ES-I3 (cell line): ENCODE results near the gene CCDC121.
"Not testable (repeated sequence)": the region's sequence is repeated elsewhere in the genome, so short reads cannot be mapped to it uniquely, and the experiment has no call there.

Source experiments
- H3K36me3 ChIP-seq: 2 replicates; pipeline ENCODE4 v1.6.1; 2013; ENCODE audit warnings: mild to moderate bottlenecking, low read length, control low read depth, moderate library complexity; ENCODE audit not compliant: insufficient read depth
- H3K4me1 ChIP-seq: 2 replicates; pipeline ENCODE4 v1.6.1; 2013; ENCODE audit warnings: mild to moderate bottlenecking, control low read depth, low read length; ENCODE audit not compliant: insufficient read depth
- H3K9ac ChIP-seq: 2 replicates; pipeline ENCODE4 v1.6.1; 2013; ENCODE audit warnings: low read depth, mild to moderate bottlenecking, low read length, moderate library complexity
- H3K9me3 ChIP-seq: 2 replicates; pipeline ENCODE4 v1.6.1; 2013; ENCODE audit warnings: mild to moderate bottlenecking, low read length, moderate library complexity; ENCODE audit not compliant: control insufficient read depth, insufficient read depth

The CCDC121 gene

DNA sequence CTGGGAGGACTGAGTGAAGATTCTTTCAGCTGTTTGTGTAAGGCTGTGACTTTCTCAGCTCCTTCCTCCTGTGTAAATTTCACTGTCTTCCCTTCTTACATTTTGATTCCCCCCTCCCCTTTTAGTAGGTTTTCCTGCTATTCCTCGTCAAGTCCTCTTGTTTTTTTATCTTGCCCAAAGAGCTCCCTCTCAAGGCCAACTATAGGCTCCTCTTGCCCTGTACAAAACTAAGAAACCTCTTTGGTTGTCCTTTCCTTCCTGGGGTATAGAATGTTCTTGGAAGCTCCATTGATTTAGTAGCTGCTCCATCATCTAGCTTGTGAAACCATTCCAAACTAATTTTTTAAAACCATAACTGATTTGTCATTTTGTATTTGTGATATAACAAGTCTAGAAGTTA is 7.3 kb downstream of the CCDC121 start:
- Histone ChIP-seq H3K9me3 (no peaks in the 10 kb centered on the region), H3K36me3 (peaks cover 20% of the 10 kb centered on the region), H3K4me1 (peaks cover 25% of the 10 kb centered on the region), H3K9ac (no peak overlapping the region)

DNA sequence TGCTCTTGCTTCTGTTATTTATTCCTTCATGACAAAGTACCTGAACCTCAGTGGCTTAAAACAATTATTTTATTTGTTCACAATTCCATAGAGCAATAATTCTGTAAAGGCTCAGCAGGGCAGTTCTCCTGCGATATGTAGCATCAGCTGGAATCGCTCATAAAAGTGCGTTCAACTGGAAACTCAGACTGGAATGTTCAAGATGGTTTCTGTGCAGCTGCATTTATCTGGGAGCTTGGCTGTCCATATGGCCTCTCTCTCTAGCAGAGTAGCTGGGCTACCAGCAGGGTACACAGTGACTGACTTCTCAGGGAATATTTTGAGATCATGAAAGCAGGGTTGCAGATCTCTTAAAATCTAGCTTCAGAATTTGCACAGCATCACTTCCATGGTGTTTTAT is 13.5 kb downstream of the CCDC121 start:
- Histone ChIP-seq H3K36me3 (peaks cover 27% of the 10 kb centered on the region), H3K9me3 (no peaks in the 10 kb centered on the region), H3K9ac (no peak overlapping the region), H3K4me1 (no peaks in the 10 kb centered on the region)

DNA sequence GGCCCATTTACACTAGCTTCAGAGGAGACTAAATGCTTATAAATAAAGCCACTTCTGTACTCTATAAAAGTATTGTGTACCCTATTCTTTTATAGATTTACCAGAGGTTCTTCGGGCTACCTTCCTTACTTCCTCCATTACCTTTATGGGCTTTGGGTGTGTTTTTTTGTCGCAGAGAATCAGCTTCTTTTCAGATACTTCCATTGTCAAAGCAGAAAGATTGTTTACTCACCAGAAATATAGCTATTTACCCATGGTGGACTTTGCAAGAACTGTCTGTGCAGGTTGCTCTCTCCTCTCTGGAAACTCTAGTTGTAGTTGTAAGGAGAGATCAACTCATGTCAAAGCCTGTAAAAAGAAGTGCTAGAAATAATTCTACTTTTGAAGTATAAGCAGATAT is 14.8 kb downstream of the CCDC121 start:
- Histone ChIP-seq H3K4me1 (no peaks in the 10 kb centered on the region), H3K36me3 (peaks cover 27% of the 10 kb centered on the region), H3K9me3 (no peaks in the 10 kb centered on the region), H3K9ac (no peak overlapping the region)

DNA sequence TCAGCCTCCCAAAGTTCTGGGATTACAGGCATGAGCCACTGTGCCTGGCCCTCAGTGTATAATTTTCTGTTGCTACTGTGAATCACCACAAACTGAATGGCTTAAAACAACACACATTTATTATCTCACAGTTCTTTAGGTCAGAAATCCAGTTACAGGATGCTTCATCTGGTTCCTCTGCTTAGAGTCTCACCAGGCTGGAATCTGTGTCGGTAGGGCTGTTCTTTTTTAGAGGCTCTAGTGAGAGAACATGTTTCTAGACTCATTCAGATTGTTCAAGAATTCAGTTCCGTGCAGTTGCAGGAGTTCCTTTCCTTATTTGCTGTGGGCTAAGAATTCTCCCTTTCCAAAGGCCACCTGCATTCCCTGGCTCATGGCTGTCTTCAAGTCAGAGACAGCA is 22.2 kb downstream of the CCDC121 start:
- Histone ChIP-seq H3K36me3 (peaks cover 25% of the 10 kb centered on the region), H3K9me3 (no peaks in the 10 kb centered on the region), H3K9ac (no peak overlapping the region), H3K4me1 (no peaks in the 10 kb centered on the region)

DNA sequence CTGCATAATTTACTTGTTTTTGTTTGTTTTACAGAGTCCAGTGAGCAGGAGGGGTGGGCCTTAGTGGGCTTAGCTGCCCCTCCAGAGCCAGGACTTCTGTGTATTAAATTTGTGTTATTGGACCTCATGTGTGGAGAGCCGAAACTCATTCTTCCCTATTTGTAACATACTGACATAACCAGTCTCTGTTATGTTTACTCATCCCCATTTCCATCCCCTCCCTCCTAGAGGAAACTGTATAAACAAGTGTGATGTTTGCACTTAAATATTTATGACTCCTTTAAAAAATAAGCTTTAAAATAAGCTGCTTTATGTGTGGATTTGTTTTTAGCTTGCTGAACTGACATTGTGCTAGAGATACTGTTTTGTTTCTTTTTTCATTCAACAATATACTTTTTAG is 32.2 kb downstream of the CCDC121 start:
- Histone ChIP-seq H3K36me3 (peaks cover 9% of the 10 kb centered on the region; the same call in 1 of the 2 replicates), H3K9me3 (peaks cover 10% of the 10 kb centered on the region), H3K9ac (no peak overlapping the region), H3K4me1 (no peaks in the 10 kb centered on the region)

DNA sequence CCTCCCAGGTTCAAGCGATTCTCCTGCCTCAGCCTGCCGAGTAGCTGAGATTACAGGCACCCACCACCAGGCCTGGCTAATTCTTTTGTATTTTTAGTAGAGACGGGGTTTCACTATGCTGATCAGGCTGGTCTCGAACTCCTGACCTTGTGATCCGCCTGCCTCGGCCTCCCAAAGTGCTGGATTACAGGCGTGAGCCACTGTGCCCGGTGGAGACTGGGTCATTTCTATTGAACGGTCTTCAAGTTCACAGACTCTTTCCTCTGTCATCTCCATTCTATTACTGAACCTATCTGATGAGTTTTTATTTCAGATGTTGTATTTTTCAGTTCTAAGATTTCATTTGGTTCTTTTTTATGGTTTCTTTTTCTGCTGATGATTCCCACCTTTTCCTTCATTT is 33.4 kb downstream of the CCDC121 start:
- H3K36me3 ChIP-seq, H3K4me1 ChIP-seq, H3K9ac ChIP-seq: not testable (repeated sequence)
- H3K9me3 ChIP-seq: peaks cover 10% of the 10 kb centered on the region

DNA sequence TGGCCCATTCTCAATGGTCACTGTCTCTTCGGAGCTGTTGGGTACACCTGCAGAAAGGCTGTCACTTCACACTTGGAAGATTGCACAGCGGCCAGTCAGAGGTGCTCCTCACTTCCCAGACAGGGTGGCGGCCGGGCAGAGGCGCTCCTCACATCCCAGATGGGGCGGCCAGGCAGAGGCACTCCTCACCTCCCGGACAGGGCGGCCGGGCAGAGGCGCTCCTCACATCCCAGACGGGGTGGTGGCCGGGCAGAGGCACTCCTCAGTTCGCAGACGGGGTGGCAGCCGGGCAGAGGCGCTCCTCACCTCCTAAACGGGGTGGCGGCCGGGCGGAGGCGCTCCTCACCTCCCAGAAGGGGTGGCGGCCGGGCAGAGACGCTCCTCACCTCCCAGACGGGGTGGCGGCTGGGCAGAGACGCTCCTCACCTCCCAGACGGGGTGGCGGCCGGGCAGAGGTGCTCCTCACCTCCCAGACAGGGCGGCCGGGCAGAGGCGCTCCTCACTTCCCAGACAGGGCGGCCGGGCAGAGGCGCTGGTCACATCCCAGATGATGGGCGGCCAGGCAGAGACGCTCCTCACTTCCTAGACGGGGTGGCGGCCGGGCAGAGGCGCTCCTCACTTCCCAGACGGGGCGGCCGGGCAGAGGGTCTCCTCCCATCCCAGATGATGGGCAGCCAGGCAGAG is 34.6 kb downstream of the CCDC121 start:
- peaks cover 10% of the 10 kb centered on the region for H3K9me3 ChIP-seq
- not testable (repeated sequence) for H3K4me1 ChIP-seq, H3K36me3 ChIP-seq, H3K9ac ChIP-seq

DNA sequence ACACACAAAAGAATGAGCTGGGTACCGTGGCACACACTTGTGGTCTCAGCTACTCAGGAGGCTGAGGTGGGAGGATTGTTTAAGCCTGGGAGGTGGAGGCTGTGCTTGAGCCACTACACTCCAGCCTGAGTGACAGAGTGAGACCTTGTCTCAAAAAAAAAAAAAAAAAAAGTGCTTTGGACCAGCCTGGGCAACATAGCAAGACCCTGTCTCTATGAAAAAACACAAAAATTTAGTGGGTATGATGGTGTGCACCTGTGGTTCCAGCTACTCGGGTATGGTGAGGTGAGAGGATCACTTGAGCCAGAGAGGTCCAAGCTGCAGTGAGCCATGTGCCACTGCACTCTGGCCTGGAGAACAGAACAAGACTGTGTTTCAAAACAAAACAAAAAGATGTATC is 35.6 kb downstream of the CCDC121 start:
- H3K9me3 ChIP-seq: peaks cover 10% of the 10 kb centered on the region
- no peak overlapping the region for H3K9ac ChIP-seq
- no peaks in the 10 kb centered on the region for H3K36me3 ChIP-seq
- no peaks in the 10 kb centered on the region for H3K4me1 ChIP-seq

DNA sequence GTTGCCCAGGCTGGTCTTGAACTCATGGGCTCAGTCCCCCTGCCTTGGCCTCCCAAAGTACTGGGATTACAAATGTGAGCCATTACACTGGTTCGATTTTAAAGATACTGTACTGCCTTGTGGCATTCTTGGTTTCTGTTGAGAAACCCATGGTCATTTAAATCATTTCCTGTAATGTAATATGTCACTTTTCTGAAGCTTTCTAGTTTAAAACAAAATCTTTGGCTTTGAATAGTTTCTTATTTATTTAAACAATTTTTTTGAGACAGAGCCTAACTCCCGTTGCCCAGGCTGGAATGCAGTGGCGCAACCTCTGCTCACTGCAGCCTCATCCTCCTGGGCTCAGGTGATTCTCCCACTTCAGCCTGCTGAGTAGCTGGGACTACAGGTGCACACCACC is 37.1 kb downstream of the CCDC121 start:
- Histone ChIP-seq H3K9me3 (peaks cover 10% of the 10 kb centered on the region), H3K36me3 (no peaks in the 10 kb centered on the region), H3K4me1 (no peaks in the 10 kb centered on the region), H3K9ac (no peak overlapping the region)

DNA sequence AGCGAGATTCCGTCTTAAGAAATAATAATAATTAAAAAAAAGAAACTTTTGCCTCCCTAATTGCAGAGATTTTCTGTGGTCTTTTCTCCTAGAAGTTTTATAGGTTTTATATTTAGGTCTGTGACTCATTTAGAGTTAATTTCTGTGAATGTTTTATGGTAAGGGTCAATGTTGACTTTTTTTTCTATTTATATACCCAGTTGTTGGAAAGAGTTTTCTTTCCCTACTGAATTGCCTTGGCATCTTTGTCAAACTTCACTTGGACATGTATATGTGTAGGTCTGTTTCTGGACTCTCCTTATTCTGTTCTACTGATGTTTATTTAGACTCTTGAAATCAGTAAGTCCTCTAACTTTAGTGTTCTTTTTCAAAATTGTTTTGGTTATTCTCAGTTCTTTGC is 40.5 kb downstream of the CCDC121 start:
- no peaks in the 10 kb centered on the region for H3K36me3 ChIP-seq
- no peak overlapping the region for H3K9ac ChIP-seq
- peaks cover 7% of the 10 kb centered on the region; the same call in 1 of the 2 replicates for H3K4me1 ChIP-seq
- peaks cover 2% of the 10 kb centered on the region; the same call in 1 of the 2 replicates for H3K9me3 ChIP-seq

DNA sequence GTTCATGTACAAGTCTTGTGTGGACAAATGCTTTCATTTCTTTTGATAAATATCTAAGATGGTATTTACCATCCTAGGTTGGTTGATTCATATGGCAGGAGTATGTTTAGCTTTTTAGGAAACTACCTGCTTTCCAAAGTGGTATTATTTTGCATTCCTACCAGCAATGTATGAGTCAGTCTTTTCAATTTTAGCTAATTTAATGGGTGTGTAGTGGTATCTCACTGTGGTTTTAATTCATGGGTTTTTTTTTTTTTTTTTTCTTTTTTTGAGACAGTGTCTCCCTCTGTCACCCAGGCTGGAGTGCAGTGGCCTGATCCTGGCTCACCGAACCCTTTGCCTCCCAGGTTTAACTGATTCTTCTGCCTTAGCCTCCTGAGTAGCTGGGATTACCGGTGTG is 41.8 kb downstream of the CCDC121 start:
- Histone ChIP-seq H3K9me3 (no peaks in the 10 kb centered on the region), H3K9ac (no peak overlapping the region), H3K4me1 (peaks cover 7% of the 10 kb centered on the region; the same call in 1 of the 2 replicates), H3K36me3 (no peaks in the 10 kb centered on the region)

DNA sequence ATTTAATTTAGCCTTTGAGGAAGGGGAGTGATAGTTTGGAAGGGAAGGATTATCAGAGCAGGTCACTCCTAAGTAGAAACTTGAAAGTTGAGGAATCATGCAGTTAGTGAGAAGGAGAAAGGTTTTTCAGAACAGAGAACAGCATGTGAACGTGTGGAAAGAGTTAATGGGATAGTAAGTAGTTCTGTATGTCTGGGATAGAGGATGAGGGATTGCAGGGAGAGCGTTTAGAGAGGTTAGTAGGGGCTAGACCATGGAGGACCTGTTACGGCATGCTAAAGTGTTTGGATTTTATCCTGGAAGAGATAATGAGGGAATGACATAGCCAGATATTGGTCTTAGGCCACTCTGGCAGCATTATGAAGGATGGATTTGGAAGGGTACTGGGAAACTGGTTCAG is 44.2 kb downstream of the CCDC121 start:
- no peak overlapping the region for H3K9ac ChIP-seq
- H3K9me3 ChIP-seq: no peaks in the 10 kb centered on the region
- peaks cover 7% of the 10 kb centered on the region; the same call in 1 of the 2 replicates for H3K4me1 ChIP-seq
- H3K36me3 ChIP-seq: no peaks in the 10 kb centered on the region

DNA sequence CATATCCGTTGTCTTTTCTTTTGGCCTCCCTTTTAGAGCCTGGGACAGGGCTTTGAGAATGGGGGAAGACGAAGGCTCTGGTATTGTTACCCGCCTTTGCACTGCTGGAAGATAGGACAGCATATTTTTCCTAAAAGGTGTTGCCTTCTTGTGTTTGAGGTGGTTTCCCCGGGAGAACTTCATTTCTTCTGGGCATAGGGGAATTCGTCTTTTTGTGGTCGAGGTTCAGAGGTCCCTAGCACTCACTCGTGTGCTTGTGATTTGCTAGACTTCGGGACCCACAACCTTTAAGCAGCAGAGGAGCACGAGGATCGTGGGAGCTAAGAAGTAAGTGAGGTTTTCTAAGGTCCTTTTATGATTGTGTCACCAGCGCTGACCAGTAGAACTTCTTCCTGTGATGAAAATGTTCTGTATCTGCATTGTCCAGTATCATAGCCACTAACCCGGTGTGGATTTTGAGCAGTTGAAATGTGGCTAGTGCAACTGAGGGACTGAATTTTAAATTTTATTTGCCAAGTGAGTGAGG is 45.4 kb downstream of the CCDC121 start:
- H3K36me3 ChIP-seq: no peaks in the 10 kb centered on the region
- peaks cover 7% of the 10 kb centered on the region; the same call in 1 of the 2 replicates for H3K4me1 ChIP-seq
- H3K9ac ChIP-seq: peak overlapping the region; percentile 97
- no peaks in the 10 kb centered on the region for H3K9me3 ChIP-seq

DNA sequence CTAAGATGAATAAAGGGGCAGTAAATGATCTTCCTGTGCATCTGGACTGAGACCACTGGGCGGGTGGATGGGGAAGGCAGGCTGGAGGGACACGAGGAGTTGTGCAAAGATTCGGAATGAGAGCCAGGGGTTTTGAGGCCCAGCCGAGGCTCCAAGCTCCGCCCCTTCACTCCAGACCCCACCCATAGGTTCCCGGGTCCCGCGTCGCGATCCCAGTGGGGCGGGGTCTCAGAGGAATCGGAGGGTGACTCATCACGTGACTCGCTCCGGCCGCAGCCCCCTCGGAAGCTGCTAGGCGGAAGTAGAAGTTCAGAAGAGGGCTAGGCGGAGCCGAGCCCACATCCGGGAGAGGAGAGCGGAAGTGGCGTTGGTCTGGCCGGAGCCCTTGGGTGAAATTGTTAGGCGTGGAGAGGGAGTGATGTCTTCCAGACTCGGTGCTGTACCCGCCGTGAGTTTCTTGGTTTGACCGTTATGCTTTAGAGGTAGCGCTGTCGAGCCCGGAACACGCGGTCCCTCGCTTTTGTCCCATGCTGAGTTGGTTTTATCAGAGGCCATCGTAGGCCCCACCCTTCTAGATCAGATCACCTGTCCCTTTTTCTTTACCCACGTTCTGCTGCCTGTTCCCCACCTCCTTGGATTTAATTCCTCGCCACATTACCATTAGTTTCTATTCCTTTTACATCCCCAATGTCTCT is 46.0 kb downstream of the CCDC121 start, which contains the start of gene ZNF512:
Gene ZNF512 (plus strand): TSS at position 348 of the 695 bp plus-strand sequence. CDS start 71 bp downstream, at position 419.
- peaks cover 7% of the 10 kb centered on the region; the same call in 1 of the 2 replicates for H3K4me1 ChIP-seq
- no peaks in the 10 kb centered on the region for H3K9me3 ChIP-seq
- peak within 1 kb of the TSS; percentile 97 for H3K9ac ChIP-seq
- no peaks in the 10 kb centered on the region for H3K36me3 ChIP-seq
